GM18951 (cell line): ENCODE measurements around the gene C10orf90.

Experiments
- POLR2A ChIP-seq: IDR thresholded peaks from 4 replicates; pipeline ENCODE4 v1.6.1; 2011; ENCODE audit warnings: mild to moderate bottlenecking; ENCODE audit not compliant: insufficient read length, insufficient read depth; ENCODE audit errors: extremely low read depth
- in situ Hi-C: fragments of 300-500 bp; cut with MboI; formaldehyde crosslinking; loops from one replicate; pipeline ENCODE4 v1.12.0; 2022; ENCODE audit warnings: low sequenced_read_pairs, mixed read lengths, inconsistent platforms; ENCODE audit not compliant: unreplicated experiment

The C10orf90 gene

GRCh38 chr10:126667568-126667967 is 2.9 kb downstream of the C10orf90 start:
- in situ Hi-C loops: no loop called here
- no peak for TF ChIP-seq POLR2A

GRCh38 chr10:126665207-126665606 is 5.3 kb downstream of the C10orf90 start:
- in situ Hi-C loops: no loop called here
- no peak for TF ChIP-seq POLR2A

- in situ Hi-C loops: no loop called here
- TF ChIP-seq POLR2A: no peak
Measured at GRCh38 chr10:126663880-126664279, 6.6 kb downstream of the C10orf90 start.

GRCh38 chr10:126663328-126663727 is 7.2 kb downstream of the C10orf90 start:
- in situ Hi-C loops: no loop called here
- TF ChIP-seq POLR2A: no peak

- no peak for TF ChIP-seq POLR2A
- in situ Hi-C loops: no loop called here
Measured at GRCh38 chr10:126661841-126662515, 8.5 kb downstream of the C10orf90 start.

GRCh38 chr10:126661356-126661755 is 9.1 kb downstream of the C10orf90 start:
- in situ Hi-C loops: no loop called here
- no peak for TF ChIP-seq POLR2A

GRCh38 chr10:126659750-126660149 is 10.7 kb downstream of the C10orf90 start:
- in situ Hi-C loops: no loop called here
- no peak for TF ChIP-seq POLR2A

GRCh38 chr10:126658928-126659327 is 11.6 kb downstream of the C10orf90 start:
- no peak for TF ChIP-seq POLR2A
- in situ Hi-C loops: no loop called here

- in situ Hi-C loops: no loop called here
- no peak for TF ChIP-seq POLR2A
Measured at GRCh38 chr10:126654579-126654978, 15.9 kb downstream of the C10orf90 start.

- no peak for TF ChIP-seq POLR2A
- in situ Hi-C loops: no loop called here
Measured at GRCh38 chr10:126651467-126651866, 19.0 kb downstream of the C10orf90 start.

GRCh38 chr10:126650161-126650560 is 20.3 kb downstream of the C10orf90 start:
- TF ChIP-seq POLR2A: no peak
- in situ Hi-C loops: no loop called here

- no peak for TF ChIP-seq POLR2A
- in situ Hi-C loops: no loop called here
Measured at GRCh38 chr10:126647116-126647515, 23.4 kb downstream of the C10orf90 start.

GRCh38 chr10:126646110-126646509 is 24.4 kb downstream of the C10orf90 start:
- no peak for TF ChIP-seq POLR2A
- in situ Hi-C loops: no loop called here

- in situ Hi-C loops: no loop called here
- TF ChIP-seq POLR2A: no peak
Measured at GRCh38 chr10:126640401-126640800, 30.1 kb downstream of the C10orf90 start.

GRCh38 chr10:126639084-126639483 is 31.4 kb downstream of the C10orf90 start:
- TF ChIP-seq POLR2A: no peak
- in situ Hi-C loops: no loop called here

- in situ Hi-C loops: no loop called here
- no peak for TF ChIP-seq POLR2A
Measured at GRCh38 chr10:126638542-126638941, 32.0 kb downstream of the C10orf90 start.
